Gastroesophageal sphincter (tissue), 3 donors: ENCODE results near the gene TNNT2.

Experiments
- CTCF ChIP-seq, 4 experiments: fragments of 200-600 bp in 2 of 4; fragments of 450-650 bp in 2 of 4; sonication (generic) in 1 of 4; IDR thresholded peaks; one replicate each; pipeline ENCODE4 v1.5.1; 2017 to 2019; ENCODE audit warnings: antibody characterized with exemption in 4 of 4, mild to moderate bottlenecking in 2 of 4, moderate library complexity in 2 of 4
- EP300 ChIP-seq: sonication (generic); formaldehyde crosslinking; IDR thresholded peaks from one replicate; pipeline ENCODE4 v1.6.1; 2017; ENCODE audit warnings: antibody characterized with exemption, mild to moderate bottlenecking
- POLR2AphosphoS5 ChIP-seq: sonication (generic); formaldehyde crosslinking; IDR thresholded peaks from one replicate; pipeline ENCODE4 v1.6.1; 2017; ENCODE audit warnings: antibody characterized with exemption

DNA sequence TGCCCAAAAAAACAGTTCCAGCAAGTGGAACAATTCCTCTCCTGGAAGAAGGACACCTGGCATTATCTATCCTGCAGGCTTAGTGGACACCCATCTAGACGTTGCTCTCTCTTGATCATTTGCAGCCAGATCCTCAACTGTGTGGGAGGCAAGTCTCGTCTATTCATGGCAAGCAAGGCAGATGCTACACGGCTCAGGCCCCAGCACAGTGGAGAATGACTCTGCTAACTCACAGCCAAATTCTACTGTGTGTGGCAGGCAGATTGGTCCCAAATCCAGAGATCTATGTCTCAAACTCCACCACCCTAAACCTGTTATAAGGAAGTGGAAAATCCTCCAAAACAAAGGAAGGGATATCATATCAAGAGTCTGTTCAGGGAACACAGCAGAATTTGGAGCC is 7.0 kb downstream of the TNNT2 start:
- TF ChIP-seq POLR2AphosphoS5 (no peak), CTCF (IDR thresholded peaks at IDR 0.05) (no peak), EP300 (no peak)
